SK-N-SH (cell line): ENCODE results near the gene CPXM1.

ENCODE experiments used
- CTCF ChIP-seq: fragments of 200-600 bp; sonication (generic); IDR thresholded peaks from 2 replicates; pipeline ENCODE4 v1.6.1; 2017; ENCODE audit warnings: antibody characterized with exemption, mild to moderate bottlenecking, moderate library complexity
- TAF1 ChIP-seq: IDR thresholded peaks from 2 replicates; pipeline ENCODE4 v1.6.1; 2012; ENCODE audit warnings: low read depth, mild to moderate bottlenecking, low read length, moderate library complexity, borderline replicate concordance

- TF ChIP-seq TAF1 (no peak), CTCF (no peak)
Observed at GRCh38 chr20:2759143-2759542, 41.3 kb downstream of the CPXM1 start.
